Colonic mucosa (tissue), 4 donors: ENCODE measurements around the gene SYNDIG1. TPM values are rescaled to one million over a fixed set of nuclear protein-coding genes. Genes with fewer than 3 reads are reported as not detected.

Experiments used
- DNase-seq: peaks from one replicate; pipeline ENCODE4 v3.0.0-alpha.2; 2020
- H3K27ac ChIP-seq: fragments of 200-600 bp; one replicate; pipeline ENCODE4 v1.8.0; 2021
- H3K27me3 ChIP-seq: fragments of 200-600 bp; one replicate; pipeline ENCODE4 v1.8.0; 2021
- H3K36me3 ChIP-seq: fragments of 200-600 bp; one replicate; pipeline ENCODE4 v1.8.0; 2021
- H3K4me1 ChIP-seq: fragments of 200-600 bp; one replicate; pipeline ENCODE4 v1.8.0; 2021; ENCODE audit warnings: mild to moderate bottlenecking
- H3K4me3 ChIP-seq: fragments of 200-600 bp; one replicate; pipeline ENCODE4 v1.8.0; 2021
- H3K9ac ChIP-seq, 2 donors: one replicate each; pipeline ENCODE4 v1.7.0; 2013; ENCODE audit warnings: control low read depth in 2 of 2, low read depth in 2 of 2, low read length in 2 of 2
- H3K9me3 ChIP-seq: fragments of 200-600 bp; one replicate; pipeline ENCODE4 v1.8.0; 2021
- intact Hi-C: fragments of 100-400 bp; cut with DNase I; formaldehyde crosslinking; loops from one replicate; pipeline ENCODE4 v1.14.1; 2022
- total RNA-seq, 2 donors: library from RNA; stranded (reverse); fragmentation: NEBNext Ultra II Directional in 1 of 2; extraction: Animal tissue kit (Norgen Biotek cat#: 25700) in 1 of 2; gene quantifications; one replicate each; pipeline ENCODE4 v1.2.1, GENCODE V29; 2021
- TF ChIP-seq, protein P1 (sequence below): fragments of 200-600 bp; IDR thresholded peaks from one replicate; pipeline ENCODE4 v1.8.0; 2022; ENCODE audit warnings: antibody characterized with exemption, mild to moderate bottlenecking
- donor health status: healthy.
- donor health status: DM: no; HTN: no; CAD: no.
- donor health status: DM: no; HTN: no; CAD: no.

SYNDIG1 gene
- total RNA-seq, 2 donors from 2014 or later = 0.10 to 0.19 TPM

DNA sequence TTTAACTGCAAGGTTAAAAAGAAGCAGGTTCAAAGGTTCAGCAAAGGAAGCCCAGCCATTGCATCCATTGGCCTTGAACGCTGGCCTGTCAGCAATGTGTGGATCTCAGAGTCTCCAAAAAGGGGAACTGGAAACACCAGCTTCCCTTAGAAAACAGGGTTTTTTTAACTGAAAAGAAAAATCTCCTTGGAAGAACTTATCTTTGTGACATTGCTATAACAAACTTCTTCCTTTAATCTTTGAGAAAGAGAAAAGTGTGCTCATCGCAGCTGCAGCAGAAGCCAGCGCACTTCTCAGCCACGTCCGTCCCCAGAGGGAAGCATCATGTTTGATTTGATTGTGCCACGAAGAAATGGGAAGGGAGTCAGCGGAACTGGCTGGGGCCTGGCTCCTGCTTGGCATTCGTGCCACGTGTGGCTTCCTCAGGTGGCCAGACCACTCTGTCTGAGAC, 215.0 kb downstream of the SYNDIG1 start:
- no peak for DNase-seq
- Histone ChIP-seq H3K4me3 (no peak overlapping the region), H3K9me3 (no peaks in the 10 kb centered on the region), H3K27ac (no peak overlapping the region), H3K9ac (no peak overlapping the region), H3K27me3 (no peaks in the 10 kb centered on the region), H3K4me1 (no peaks in the 10 kb centered on the region), H3K36me3 (no peaks in the 10 kb centered on the region)
- TF ChIP-seq, protein P1, sequence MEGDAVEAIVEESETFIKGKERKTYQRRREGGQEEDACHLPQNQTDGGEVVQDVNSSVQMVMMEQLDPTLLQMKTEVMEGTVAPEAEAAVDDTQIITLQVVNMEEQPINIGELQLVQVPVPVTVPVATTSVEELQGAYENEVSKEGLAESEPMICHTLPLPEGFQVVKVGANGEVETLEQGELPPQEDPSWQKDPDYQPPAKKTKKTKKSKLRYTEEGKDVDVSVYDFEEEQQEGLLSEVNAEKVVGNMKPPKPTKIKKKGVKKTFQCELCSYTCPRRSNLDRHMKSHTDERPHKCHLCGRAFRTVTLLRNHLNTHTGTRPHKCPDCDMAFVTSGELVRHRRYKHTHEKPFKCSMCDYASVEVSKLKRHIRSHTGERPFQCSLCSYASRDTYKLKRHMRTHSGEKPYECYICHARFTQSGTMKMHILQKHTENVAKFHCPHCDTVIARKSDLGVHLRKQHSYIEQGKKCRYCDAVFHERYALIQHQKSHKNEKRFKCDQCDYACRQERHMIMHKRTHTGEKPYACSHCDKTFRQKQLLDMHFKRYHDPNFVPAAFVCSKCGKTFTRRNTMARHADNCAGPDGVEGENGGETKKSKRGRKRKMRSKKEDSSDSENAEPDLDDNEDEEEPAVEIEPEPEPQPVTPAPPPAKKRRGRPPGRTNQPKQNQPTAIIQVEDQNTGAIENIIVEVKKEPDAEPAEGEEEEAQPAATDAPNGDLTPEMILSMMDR = no peak
- intact Hi-C loops = no loop called here

DNA sequence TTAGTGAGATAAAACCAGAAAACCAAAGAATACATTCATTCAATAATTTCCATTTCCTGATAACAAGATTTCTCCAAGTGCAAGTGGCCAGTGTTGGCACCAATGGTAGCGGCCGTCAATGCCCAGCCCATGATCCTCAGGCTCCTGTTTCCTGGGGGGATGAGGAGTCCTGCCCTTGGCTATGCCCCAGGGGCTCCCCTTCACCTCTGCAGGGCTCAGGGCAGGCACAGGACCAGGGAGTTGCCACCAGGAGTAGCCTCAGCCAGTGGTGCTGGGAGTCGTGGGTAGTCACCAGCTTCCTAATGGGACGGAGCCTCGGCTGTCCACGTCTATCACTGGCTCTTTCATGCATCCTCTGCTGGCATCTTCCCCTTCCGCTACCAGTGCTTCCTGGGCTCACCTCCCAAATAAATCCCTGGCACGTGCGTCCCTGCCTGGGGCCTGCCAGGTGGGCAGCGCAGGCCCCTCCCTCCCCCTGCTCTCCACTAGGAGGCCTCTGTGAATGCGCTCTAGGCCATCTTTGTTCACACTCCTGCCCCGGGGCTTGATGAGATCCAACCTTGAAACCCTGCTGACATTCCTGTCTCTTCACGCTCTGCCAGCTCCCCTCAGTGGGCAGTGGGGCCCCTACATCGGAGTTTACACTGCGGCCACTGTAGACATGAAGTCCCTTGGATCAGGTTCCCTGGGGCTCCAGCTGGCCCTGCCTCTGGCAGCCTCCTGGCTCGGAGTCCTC, 215.7 kb downstream of the SYNDIG1 start:
- Histone ChIP-seq H3K9me3 (no peaks in the 10 kb centered on the region), H3K9ac (no peak overlapping the region), H3K36me3 (no peaks in the 10 kb centered on the region), H3K27ac (no peak overlapping the region), H3K27me3 (no peaks in the 10 kb centered on the region), H3K4me1 (no peaks in the 10 kb centered on the region), H3K4me3 (no peak overlapping the region)
- intact Hi-C loops = no loop called here
- TF ChIP-seq, protein P1 = no peak
- no peak for DNase-seq

DNA sequence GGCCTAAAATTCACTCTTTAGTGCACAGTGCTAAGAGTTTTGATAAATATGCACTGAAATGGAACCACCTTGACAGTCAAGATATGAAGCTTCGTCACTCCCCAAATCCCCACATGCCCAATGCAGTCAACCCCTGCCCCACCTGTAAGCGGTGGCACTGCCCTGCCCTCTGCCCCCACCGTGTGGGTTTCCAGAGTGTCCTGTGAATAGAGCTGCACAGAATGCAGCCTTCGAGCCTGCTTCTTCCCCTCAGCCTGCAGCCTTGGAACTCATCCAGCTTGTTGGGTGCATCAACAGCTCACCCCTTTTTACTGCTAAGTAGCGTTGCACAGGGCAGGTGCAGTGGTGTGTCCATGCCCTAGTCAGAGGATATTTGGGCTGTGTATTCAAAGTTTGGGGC, 216.3 kb downstream of the SYNDIG1 start:
- H3K4me3 ChIP-seq = no peak overlapping the region

DNA sequence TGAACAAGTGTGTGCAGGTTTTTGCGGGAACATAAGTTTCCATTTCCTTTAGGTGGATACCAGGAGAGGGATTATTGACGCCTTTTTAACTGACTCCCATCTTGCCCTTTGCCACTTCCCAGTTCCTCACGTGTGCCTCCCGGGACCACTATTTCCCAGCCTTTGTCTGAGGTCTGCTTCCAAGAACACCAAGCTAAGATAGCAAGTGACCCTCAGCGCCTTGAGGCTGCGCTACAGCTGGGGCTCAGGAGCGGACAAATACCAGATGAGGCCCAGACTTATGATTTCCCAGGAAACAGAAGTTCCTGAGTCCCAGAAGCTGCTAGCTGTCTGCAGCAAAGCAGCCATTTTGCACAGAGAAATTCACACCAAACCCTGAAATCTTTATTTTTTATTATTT, 216.7 kb downstream of the SYNDIG1 start:
- TF ChIP-seq, protein P1 = no peak
- DNase-seq = no peak
- no peaks in the 10 kb centered on the region for H3K4me1 ChIP-seq
- no peaks in the 10 kb centered on the region for H3K9me3 ChIP-seq
- intact Hi-C loops = no loop called here
- no peak overlapping the region for H3K27ac ChIP-seq
- H3K9ac ChIP-seq = no peak overlapping the region
- H3K36me3 ChIP-seq = no peaks in the 10 kb centered on the region
- H3K27me3 ChIP-seq = no peaks in the 10 kb centered on the region
- no peak overlapping the region for H3K4me3 ChIP-seq

More for the DNA sequence above, 216.3 kb downstream of the SYNDIG1 start:
- no peaks in the 10 kb centered on the region for H3K4me1 ChIP-seq
- no peak overlapping the region for H3K27ac ChIP-seq
- no peaks in the 10 kb centered on the region for H3K27me3 ChIP-seq
- intact Hi-C loops = no loop called here
- TF ChIP-seq, protein P1 = no peak
- no peaks in the 10 kb centered on the region for H3K9me3 ChIP-seq
- DNase-seq = no peak
- no peak overlapping the region for H3K9ac ChIP-seq
- no peaks in the 10 kb centered on the region for H3K36me3 ChIP-seq

DNA sequence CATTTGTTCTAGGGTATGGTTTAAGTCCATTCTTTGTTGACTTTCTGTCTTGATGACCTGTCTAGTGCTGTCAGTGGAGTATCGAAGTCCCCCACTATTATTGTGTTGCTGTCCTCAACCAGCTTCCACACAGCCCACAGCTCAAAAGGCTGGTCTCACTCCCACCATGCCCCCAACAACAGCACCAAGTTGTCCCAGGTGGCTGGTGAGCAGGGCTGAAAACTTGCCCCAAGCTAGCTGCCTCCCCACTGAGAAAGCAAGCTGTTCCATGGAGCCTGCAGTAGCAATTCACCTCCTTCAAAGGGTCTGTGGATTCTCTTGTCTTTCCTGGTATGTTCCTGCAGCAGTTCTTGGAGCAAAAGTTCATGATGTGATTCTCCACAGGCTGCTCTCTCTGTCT, 221.0 kb downstream of the SYNDIG1 start:
- Histone ChIP-seq H3K36me3 (no peaks in the 10 kb centered on the region), H3K4me1 (no peaks in the 10 kb centered on the region), H3K9me3 (no peaks in the 10 kb centered on the region), H3K27ac (no peak overlapping the region), H3K27me3 (no peaks in the 10 kb centered on the region), H3K4me3 (no peak overlapping the region), H3K9ac (no peak overlapping the region)
- TF ChIP-seq, protein P1 = no peak
- intact Hi-C loops = no loop called here
- DNase-seq = peak; percentile 7
